Activated effector memory CD4-positive, alpha-beta T cell treated with Interleukin-2 at 50 U/mL for 16 hours (primary cell): Measurements from ENCODE around the gene CD47.

Experiments used
- DNase-seq: peaks from one replicate; pipeline ENCODE4 v3.0.0-alpha.2; 2020

CD47 gene

DNA sequence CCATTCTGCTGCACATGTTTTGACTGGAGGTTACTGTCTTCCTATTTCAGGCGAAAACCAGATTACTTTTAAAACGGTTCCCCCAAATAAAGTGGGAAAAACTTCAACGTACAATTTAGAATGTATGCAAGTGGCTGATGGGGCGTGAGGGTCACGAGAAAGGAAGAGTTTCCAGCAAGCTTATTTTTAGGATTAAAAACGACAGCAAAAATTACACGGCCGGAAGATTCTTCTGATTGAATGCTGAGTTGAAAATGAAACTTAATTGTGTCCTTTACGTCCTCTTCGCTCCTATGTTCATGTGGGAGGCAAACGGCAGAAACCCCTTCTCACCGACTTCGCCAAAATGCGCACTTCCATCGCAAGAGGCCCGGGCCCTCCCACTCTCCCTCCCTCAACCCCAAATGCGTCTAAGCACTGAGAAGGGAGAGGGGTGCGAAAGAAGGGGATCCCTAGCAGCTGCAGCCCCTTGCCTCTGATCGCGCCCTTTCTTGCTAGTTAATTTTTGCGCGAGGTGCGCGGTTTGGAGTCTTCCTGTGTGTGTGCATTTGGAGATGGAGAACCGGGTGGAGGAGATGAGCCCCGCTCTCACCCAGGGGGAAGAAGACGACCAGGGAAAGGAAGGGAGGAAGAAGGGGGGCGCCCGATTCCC is 656 bp downstream of the CD47 start:
- peak; percentile 47 for DNase-seq

DNA sequence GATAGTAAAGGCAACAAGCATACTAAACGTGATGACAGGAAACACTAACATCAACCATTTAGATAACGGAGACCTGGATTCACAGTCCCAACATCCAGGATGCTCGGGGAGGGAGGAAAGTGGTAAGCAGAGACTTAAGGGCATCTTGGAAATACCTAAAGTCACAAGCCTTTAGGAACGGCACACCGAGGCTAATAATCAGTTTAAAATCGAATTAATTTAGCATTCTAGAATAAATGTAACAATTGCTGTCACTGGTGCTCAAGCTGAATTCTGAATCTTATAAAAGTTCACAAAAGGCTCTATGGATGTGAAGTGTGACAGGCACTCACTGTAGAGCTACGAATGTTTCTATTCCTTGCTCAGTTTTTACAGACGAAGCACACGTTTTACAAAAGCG is 1.3 kb downstream of the CD47 start:
- no peak for DNase-seq

DNA sequence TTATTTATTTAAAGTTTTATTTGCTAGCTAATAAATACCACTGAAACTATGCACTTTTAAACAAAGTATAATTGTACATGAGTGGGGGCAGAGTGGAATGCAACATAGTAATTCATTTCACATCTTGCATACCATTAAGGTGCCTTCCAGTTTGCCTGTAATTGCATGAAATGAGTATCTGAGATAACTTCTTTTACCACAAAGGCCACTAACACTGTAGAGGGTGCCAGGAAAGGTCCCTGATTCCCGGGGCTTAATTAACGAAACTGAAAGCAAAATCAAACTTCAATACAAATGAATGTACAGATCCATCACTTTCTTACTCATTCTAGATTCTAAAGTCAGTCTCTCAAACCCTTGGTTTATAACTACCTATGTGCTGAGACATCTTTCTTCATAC is 2.1 kb downstream of the CD47 start:
- no peak for DNase-seq

DNA sequence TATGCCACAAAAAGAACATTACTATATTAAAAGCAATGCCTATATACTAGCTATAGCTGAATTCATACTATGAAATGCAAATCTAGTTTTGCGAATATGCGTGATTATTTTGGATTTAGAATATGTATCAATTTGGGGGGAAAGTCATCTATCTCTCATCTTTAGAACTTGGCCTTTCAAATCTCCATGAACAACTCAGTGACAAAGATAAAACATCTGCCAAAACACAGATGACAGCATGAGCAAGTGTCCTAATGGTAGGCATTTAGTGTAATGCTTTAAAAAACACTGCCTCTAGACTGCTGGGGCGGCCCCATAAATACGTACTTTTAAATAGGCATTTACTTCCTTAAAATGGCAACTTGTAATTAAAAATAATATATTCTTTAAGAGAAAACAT is 2.7 kb downstream of the CD47 start:
- DNase-seq, result no peak

DNA sequence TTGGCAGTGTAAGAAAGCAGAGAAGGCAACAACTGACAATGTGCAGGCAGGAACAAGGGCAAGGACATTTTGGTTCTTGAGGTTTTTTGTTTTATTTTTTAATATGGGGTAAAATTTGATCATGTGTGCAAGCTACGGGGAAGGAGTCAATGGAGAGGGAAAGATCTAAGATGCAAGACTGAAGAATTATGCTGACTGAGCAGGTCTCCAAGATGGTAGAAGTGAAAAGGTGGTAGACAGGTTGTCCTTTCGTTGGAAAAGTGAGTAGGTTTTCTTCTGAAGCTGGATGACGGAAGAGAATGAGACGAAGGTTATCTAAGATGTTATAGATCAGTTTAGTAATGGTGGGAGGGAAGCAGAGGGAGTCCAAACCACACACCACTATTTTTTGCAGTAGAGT is 4.2 kb downstream of the CD47 start:
- no peak for DNase-seq

DNA sequence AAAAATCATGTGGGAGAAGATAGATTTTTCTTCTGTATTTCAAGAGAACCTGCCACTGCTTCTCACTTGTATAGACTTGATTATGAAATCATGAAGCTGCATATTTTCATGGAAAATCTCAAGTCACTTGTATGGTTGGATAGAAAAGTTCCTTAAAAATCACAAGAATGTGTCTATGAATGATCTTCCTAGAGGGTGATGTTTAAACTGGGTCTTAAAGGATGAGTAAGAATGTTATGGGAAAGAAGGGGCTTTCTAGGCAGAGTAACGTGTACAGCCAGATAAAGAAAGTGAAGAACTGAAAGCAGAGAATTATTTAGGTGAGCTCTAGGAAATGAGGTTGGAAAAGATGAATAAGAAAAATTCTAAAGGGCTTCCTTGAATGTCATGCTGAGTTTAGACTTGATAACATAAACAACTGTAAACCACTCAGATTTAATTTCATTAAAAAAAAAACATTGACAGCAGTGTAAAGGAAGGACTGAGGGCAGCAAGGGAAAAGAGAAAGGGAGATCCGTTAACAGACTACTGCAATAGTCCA is 5.0 kb downstream of the CD47 start:
- DNase-seq, result no peak

DNA sequence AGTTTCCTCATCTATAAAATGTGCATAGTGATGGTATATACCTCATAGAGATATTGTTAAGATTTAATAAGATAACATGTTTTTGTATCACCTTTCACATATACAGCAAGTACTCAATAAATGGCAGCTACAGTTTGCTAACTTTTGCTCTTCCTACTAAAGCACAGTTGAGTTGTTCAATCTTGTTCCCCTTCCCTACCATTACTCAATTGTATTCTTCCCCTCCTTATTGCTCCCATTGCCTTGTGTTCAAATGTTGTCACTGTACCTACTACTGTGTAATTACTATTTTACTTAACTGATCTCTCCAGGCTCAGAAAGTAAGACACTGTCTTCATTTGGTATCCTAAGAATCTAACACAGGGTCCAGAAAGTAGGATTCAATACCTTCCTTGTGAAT is 5.5 kb downstream of the CD47 start:
- DNase-seq, result no peak

DNA sequence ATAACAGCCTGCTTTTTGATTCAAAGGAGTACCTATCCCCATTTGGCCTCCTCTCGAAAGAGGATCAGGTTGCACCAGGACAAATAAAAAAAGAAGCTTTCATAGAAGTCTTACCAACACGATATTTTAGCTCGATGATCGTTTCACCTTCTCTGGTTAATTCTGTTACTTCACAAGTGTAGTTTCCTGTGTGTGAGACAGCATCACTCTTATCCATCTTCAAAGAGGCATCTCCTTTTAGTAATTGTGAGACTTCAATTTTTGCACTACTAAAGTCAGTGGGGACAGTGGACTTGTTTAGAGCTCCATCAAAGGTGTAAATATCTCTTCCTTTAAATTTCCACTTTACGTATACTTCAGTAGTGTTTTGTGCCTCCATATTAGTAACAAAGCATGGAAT is 11.0 kb downstream of the CD47 start:
- DNase-seq, result no peak

DNA sequence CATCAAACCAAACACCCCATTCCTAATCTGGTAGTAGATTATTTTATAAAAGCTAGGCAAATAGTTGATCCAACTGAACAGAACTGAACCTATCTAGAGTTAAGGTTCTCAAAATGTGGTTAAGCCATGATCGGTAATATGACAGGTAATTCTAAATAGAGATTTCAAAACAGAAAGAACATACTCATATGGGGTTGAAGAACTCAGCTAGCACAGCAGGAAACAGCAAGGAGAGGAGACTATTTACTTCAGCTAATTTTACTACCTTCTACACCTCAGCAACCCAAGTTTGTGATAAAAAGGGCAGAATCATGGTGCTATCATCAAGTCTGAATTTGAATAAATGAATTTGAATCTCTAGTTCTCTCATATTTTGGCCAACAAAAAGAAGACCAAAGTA is 11.8 kb downstream of the CD47 start:
- DNase-seq, result no peak

DNA sequence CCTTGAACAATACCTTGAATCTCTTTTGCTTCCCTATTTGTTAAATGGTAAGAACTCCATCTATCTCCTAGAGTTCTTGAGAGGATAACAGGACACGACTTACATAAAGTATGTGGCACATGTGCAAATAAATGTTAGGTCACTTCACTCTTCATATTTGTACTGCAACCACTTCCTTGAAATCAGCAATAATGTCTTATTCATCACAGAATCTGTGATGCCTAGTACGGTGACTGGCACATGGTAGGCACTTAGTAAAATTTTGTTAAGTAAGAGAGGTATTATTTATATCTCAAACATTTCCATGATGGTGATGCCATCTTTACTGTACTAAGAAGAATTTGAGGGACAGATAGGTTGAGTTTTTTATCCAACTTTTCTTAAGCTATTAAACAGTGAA is 14.3 kb downstream of the CD47 start:
- DNase-seq, result no peak

DNA sequence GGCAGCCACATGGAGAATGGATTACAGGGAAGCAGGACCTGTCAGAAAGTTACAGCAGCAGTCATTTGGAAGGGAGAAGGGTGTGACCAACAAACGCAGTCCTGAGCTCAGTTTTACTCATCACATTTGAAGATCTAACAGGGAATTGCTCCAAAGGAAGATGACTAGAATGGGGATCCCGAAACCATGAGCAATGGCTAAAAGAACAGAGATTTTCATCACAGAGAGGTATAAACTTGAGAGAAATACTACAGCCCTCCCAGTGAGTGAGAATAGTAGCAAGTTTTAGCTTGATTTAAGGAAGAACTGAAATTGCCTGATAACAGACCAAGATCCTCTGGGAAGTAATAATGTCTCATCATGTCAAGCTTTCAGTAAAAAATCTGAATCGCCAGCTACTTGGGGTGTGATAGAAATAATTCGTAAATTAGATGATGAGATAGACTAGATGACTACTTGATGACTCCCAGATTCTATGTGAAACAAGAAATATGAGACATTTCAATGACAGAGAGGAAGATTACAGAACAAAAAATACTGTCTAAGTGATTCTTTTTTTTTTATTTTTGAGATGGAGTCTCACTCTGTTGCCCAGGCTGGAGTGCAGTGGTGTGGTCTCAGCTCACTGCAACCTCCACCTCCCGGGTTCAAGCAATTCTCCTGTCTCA is 16.9 kb downstream of the CD47 start:
- DNase-seq, result no peak

DNA sequence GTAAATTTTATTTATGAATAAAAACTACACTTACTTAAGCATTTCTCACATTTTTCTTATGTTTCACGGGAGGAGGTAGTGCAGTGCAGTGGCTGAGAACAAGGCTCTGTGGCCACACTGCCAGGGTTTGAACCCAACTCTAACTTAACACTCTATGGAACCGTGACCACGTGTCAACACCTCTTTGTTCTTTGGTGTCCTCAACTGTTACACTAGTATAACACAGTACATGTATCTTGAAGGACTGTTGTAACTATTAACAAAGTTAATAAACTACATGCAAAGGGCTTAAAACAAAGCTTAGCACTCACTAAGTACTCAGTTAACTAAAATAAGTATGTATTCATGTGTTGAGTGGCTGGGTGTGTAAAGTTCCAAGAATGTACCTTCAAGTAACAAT is 19.5 kb downstream of the CD47 start:
- no peak for DNase-seq

DNA sequence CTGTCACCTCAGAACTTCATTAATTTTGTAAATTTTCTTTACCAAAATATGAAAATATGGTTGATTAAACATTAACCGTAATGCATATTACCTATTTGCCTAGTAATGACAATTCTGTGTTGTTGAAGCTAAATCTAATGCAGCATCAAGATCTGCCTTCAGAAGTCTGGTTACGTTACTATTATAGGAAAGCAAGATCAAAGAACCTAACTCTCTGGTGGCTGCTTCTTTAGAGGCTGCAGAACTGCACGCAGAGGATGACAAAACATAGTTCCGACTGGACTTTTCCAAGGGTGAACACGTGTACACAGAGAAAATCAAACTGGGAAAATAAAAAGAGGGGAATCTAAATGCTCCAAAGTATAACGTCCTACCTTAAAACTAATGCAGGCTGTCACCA is 20.5 kb downstream of the CD47 start:
- DNase-seq, result no peak

DNA sequence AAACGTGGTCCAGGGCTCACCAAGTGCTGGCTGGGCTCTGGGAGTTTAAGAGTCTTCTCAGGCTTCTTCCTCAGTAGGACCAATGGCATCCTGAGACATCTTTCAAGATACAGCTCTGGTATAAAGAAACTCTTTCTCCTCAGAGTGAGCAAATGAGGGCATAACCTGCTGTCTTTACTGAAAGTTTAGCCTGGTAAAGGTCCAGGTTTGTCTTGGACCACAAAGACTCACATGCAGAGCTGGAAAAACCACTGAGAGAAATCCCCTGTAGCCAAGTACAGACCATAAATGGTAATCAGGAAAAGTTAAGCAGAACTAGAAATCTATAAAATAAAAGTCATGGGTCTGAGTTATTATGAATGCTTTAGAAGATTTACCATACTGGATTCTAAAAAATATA is 23.1 kb downstream of the CD47 start:
- DNase-seq, result no peak

DNA sequence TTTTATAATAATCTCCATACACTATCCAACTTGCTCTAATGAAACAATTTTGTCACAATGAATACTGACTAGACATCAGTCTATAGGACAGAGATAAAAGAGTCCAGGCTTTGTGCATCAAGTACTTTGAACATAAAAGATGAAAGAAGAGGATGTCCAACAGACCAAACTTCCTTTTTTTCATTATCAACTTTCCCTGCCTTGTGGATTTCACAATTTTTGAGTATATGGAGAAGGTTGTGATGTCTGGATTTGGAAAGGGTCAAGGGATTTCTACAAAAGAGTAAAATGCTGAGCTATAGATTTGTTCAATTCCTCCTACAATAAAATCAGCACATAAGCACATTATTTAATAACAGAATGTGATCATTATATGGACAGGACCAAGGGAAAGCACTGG is 25.7 kb downstream of the CD47 start:
- no peak for DNase-seq

DNA sequence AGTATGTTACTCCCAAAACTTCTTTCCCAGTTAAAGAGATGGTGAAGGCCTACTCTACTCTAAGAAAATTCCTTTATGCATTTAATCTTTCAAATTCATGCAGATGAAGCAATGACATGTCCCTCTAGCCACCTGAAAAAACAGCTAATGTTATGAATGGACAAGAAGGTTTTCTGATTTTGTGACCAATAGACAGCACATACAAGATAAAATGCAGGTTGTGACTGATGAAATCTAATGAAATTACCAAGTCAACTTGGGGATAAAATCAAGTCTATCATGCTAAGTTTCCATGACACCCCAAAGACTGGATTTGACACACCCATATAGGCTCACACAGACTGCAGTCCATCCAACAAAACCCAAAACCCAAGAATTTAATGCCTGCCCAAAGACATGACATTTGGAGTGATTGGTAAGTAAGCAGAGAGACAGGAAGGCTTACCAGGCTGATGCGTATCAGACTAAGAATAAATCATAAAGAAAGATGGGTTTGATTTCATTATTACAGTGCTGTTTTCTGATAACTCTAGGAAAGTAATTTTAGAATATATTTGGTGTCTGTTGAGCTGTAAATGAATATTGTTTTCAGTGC is 26.4 kb downstream of the CD47 start:
- no peak for DNase-seq

DNA sequence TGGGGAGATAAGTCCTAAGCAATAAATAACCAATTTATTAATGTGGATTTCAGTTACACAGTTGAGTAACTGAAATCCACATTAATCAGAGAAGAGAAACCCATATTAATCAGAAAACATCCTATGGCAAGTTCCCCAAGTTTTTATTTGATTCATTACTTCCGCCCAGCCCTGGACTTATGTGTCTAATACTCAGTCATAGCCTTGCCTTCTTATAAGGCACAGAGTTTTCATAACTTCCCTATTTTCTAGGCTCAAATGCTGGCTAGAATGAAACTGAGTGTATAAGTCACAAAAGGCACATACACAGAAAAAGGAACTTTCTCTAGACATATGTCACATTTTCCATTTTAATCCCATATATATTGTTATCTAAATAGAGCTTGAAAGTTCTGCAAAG is 28.8 kb downstream of the CD47 start:
- no peak for DNase-seq

DNA sequence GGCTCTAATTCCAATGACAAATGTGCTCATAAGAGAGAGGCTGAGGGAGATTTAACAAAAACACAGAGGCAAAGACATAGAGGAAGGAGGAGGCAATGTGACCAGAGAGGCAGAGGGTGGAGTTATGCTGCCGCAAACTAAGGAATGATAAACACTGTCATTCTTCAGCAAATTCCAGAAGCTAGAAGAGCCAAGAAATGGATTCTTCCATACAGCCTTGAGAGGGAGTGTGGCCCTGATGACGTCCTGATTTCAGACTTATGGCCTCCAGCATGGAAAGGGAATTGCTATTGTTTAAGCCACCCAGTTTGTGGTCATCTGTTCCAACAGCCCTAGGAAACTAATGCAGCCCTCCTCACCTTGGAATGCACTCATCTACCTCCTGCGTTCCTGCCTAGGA is 30.5 kb downstream of the CD47 start:
- no peak for DNase-seq

DNA sequence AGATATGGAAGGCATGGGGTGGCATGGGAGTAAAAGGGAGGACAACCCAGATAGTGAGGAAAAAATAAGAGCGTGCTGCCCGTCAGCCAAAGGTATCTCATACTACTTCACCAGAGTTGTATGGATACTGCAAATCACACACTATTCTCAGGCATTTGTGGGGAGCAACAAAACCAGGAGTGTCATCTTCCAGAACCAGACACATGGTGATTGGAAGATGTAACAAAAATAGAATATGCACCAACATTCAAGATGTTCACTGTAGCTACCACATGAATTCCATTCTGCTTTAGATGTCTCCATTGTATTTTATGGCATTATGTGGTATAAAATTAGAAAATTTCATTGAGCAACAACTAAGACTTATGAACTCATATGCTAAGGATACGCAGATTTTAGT is 34.9 kb downstream of the CD47 start:
- DNase-seq, result no peak

DNA sequence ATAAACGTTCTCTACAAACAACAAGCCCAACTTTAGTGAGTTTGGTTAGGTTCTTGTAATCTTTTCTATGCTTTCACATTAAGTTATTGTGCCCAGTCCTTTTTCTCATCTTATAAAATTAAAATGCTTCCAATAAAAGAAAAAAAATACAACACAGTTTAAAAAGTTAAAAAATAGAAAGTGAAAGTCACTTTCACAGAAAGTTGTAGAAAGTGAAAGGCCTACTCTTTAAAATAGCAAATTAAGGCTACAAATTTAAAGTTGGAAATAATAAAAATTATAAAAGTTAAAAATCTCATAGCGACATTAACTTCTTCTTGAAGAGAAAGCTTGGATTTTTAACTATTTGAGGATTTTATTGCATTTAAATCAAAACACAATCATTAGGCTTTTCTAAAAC is 35.9 kb downstream of the CD47 start:
- DNase-seq, result no peak

DNA sequence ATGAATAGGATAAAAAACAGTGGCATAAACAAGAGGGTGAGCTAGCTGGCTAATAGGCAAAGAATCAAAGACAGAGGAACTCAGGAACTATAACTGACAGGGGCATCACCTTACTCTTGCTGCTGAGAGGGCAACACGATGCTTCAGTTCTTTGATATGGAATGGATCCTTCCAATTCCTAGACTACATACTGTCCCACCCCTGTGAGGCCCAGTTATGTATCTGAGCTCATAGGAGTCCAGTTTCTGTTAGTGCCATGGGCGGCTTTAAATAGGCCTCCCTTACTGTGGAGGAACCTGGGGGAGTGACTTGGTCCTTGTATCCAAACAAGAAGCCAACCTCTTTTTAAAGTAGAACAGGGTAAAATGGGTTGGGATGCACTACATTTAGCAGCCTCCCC is 37.3 kb downstream of the CD47 start:
- no peak for DNase-seq

DNA sequence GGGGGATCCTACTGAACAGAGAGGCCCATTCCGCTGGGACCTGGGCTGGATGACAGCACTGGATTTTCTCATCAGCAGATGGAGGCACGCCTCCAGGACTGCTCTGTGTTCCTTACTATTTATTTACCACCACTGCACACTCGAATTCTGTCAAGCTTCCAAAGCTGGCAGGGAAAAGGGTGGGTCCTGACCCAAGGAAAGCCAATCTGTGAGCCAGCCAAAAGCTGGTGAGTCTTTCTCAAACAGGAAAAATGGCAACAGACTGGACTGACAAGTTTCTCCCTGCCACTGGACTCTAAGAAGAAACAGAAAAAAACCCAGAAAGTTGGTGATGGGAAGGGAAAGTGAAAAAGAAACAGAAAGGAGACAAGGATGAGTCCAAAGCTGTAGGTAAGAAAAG is 37.8 kb downstream of the CD47 start:
- DNase-seq, result no peak

DNA sequence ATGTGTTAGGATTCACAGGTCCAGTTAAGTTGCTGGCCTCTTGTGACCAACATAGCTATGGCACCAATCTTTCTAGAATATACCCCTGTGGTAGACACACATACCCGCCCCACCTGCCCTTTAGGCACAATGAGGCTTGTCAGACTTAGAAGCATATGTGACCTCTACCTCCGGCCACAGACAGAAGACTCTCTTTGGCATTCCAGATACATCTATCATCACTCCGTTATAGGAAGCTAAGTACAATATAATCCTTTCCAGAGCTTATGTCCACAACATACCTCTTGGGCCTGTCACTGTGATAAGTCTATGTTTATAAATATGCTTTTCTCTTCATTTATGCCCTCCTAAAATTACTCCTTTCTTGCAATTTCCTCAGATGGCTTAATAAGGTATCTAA is 39.8 kb downstream of the CD47 start:
- no peak for DNase-seq

DNA sequence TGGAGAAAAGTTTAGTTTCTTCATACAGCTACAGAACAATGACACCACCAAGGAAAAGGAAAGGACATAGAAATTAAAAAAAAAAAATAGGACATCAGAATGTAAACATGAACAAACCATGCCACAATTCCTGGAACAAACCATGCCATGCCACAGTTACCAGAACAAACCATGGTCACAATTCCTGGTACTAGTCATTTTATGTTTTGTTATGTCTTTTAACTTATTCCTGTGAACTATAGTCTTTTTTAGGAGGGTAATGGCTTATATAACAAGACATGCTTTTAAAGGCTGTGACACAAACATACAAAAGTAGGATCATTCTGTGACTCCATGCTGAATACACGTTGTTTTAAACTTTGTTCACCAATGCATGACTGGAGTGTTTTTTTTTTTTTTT is 42.8 kb downstream of the CD47 start:
- DNase-seq, result no peak

DNA sequence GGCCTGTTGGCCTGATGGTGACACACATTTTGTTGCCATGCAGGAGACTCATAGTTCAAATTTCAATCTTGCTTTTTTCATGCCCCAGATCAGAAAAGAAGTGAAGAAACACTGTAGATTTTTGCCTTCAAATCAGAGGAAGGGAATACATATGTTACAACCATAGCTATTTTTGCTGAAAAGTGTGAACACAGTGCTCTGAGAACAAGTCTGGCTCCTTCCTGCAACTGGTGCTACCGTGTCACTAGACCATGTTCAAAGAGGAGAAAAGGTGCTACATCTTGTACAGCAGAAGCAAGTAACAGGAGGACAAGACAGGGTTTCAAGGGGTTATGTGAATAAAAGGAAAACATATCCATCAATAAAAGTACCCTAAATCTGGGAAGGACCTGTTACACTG is 44.6 kb downstream of the CD47 start:
- DNase-seq, result no peak
